ENCODE results near the gene EPHA6.

Gene EPHA6

GRCh38 chr3:96813134-96813819 is 1.1 kb upstream of the EPHA6 start:
- no peak for DNase-seq (ENCODE audit: low spot score)
- Histone ChIP-seq H3K27ac (peak overlapping the region in 1 of 2 donors; percentile 61), H3K4me3 (peak overlapping the region; percentile 81)
- TF ChIP-seq, protein P1, sequence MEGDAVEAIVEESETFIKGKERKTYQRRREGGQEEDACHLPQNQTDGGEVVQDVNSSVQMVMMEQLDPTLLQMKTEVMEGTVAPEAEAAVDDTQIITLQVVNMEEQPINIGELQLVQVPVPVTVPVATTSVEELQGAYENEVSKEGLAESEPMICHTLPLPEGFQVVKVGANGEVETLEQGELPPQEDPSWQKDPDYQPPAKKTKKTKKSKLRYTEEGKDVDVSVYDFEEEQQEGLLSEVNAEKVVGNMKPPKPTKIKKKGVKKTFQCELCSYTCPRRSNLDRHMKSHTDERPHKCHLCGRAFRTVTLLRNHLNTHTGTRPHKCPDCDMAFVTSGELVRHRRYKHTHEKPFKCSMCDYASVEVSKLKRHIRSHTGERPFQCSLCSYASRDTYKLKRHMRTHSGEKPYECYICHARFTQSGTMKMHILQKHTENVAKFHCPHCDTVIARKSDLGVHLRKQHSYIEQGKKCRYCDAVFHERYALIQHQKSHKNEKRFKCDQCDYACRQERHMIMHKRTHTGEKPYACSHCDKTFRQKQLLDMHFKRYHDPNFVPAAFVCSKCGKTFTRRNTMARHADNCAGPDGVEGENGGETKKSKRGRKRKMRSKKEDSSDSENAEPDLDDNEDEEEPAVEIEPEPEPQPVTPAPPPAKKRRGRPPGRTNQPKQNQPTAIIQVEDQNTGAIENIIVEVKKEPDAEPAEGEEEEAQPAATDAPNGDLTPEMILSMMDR (IDR thresholded peaks at IDR 0.05) = peak; percentile 21

GRCh38 chr3:96814651-96815567 is 515 bp downstream of the EPHA6 start:
- TF ChIP-seq, protein P1 (IDR thresholded peaks at IDR 0.05) = no peak
- H3K27ac ChIP-seq = no peak overlapping the region
- H3K4me3 ChIP-seq = peak overlapping the region; percentile 81
- DNase-seq (ENCODE audit: low spot score) = no peak

GRCh38 chr3:96831175-96831574 is 16.8 kb downstream of the EPHA6 start:
- TF ChIP-seq, protein P1 (IDR thresholded peaks at IDR 0.05) = no peak
- Histone ChIP-seq H3K4me3 (no peak overlapping the region), H3K27ac (no peak overlapping the region)
- no peak for DNase-seq (ENCODE audit: low spot score)

DNA sequence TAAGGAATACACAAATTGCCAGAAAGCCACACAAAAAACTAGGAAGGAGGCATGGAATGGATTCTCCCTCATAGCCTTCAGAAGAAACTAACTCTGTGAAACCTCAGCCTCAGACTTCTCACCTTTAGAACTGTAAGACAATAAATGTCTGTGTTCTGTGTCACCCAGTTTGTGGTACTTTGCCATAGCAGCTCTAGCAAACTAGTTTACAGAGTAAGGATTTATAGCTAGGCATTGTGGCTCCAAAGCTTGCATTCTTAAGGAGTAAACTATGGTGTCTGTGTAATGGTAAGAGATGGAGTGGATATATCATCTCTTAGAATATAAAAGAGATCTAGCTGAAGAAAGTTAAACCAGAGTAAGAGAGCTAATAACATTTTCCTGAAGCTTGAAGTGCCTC is 18.9 kb downstream of the EPHA6 start:
- DNase-seq (ENCODE audit: low spot score) = no peak
- no peak overlapping the region for H3K27ac ChIP-seq
- no peak overlapping the region for H3K4me3 ChIP-seq
- TF ChIP-seq, protein P1 (IDR thresholded peaks at IDR 0.05) = no peak

- no peak for DNase-seq (ENCODE audit: low spot score)
- H3K4me3 ChIP-seq = no peak overlapping the region
- TF ChIP-seq, protein P1 (IDR thresholded peaks at IDR 0.05) = no peak
- no peak overlapping the region for H3K27ac ChIP-seq
Measured at GRCh38 chr3:96836153-96836915, 21.9 kb downstream of the EPHA6 start.

- TF ChIP-seq, protein P1 (IDR thresholded peaks at IDR 0.05) = no peak
- Histone ChIP-seq H3K27ac (no peak overlapping the region), H3K4me3 (no peak overlapping the region)
- DNase-seq (ENCODE audit: low spot score) = no peak
Measured at GRCh38 chr3:96843505-96844203, 29.3 kb downstream of the EPHA6 start.

All from coronary artery (tissue), 2 donors.